HG03460 (cell line): ENCODE measurements around the gene CCDC40.

Experiments
- ATAC-seq: cut with Tn5 transposase; IDR thresholded peaks from one replicate; pipeline ENCODE4 v1.9.1; 2021; ENCODE audit not compliant: unreplicated experiment

Gene CCDC40

GRCh38 chr17:80000981-80001775 is 35.3 kb upstream of the CCDC40 start:
- no peak for ATAC-seq

GRCh38 chr17:80002070-80002641 is 34.3 kb upstream of the CCDC40 start:
- ATAC-seq = no peak

GRCh38 chr17:80002690-80003490 is 33.6 kb upstream of the CCDC40 start:
- ATAC-seq = no peak

GRCh38 chr17:80003969-80004368 is 32.5 kb upstream of the CCDC40 start:
- no peak for ATAC-seq

GRCh38 chr17:80005360-80006338 is 30.8 kb upstream of the CCDC40 start:
- ATAC-seq = no peak

- no peak for ATAC-seq
These were observed 30.1 kb upstream of the CCDC40 start for GRCh38 chr17:80006339-80006720.

- no peak for ATAC-seq
These were observed 29.4 kb upstream of the CCDC40 start for GRCh38 chr17:80006811-80007752.

GRCh38 chr17:80007939-80008338 is 28.5 kb upstream of the CCDC40 start:
- ATAC-seq = no peak

GRCh38 chr17:80008383-80008840 is 28.0 kb upstream of the CCDC40 start:
- no peak for ATAC-seq

GRCh38 chr17:80008848-80009247 is 27.6 kb upstream of the CCDC40 start:
- ATAC-seq = no peak

GRCh38 chr17:80009391-80010282 is 26.8 kb upstream of the CCDC40 start:
- no peak for ATAC-seq

- ATAC-seq = no peak
These were observed 26.1 kb upstream of the CCDC40 start for GRCh38 chr17:80010283-80010858.

- no peak for ATAC-seq
These were observed 24.4 kb upstream of the CCDC40 start for GRCh38 chr17:80011989-80012555.

GRCh38 chr17:80012765-80013741 is 23.4 kb upstream of the CCDC40 start:
- no peak for ATAC-seq

- no peak for ATAC-seq
These were observed 19.0 kb upstream of the CCDC40 start for GRCh38 chr17:80017226-80018010.
